HG03460 (cell line): Measurements from ENCODE around the gene PUSL1.

ENCODE experiments used
- ATAC-seq: cut with Tn5 transposase; IDR thresholded peaks from one replicate; pipeline ENCODE4 v1.9.1; 2021; ENCODE audit not compliant: unreplicated experiment

Gene PUSL1

DNA sequence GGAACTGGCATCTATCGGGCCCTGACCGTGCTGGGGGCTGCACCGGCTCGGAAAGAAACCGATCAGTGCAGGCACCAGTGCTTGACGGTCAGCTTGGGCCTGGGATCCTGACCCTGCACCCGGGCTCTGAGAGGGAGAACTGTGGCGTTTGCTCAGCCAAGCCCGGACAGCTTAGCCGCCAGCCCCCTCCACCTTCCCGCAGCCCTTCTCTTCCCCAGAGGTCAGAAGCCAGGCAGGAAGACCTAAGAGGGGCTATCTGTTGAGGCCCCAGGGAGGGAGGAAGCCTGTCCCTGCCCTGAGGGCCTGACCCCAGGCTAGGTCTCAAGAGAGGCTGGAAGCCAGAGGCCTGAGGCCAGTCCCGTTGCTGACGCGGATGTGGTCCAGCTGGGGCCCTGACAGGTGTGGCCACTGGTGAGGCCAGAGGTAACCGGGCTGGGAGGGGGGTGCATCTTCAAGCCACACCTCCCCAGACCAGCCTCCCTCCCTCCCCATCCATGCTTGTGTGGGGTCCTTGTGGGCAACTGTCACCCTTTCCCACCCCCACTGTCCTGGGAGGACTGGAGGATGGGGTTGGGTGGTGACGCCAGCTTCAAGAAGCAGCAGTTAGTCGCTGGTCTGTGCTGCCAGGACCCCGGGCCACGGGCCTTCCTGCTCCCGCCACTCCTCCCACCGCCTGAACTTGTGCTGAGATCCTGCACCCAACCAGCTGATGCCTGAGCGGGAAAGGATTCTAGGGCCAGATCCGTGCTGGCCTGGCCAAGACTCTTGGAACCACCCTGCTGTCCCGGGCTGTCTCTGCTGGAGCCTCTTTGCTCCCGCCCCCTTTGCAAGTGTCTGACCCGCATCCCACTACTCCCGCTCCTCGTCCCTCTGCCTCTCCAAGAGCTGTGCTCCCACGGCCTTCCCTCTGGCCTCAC, 43.4 kb downstream of the PUSL1 start:
- ATAC-seq, result no peak

DNA sequence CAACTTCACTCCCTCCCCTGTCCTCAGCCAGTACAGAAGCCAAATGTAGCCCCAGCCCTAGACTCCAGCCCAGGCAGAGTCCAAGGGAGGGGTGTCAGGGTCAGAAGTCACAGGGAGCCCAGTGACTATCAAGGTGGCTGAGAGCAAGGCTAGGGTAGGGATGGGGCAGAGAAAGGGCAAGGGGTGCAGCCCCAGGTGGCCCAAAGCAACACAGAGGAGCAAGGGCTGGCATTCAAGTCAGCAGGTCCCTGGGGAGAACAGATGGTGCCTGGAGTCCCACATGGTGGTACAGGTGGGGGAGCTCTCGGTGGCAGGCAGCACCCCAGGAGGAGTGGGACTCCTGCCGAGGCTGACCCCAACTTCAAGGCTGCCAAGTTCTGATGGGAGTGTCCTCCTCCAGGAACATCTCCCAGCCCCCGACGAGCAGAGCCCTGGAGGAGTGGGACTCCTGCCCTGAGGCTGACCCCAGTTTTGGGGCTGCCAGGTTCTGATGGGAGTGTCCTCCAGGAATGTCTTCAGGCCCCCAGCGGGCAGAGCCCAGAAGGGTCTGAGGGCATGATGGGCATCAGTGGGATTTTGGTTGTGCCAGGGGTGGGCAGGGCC, 44.5 kb downstream of the PUSL1 start:
- no peak for ATAC-seq

DNA sequence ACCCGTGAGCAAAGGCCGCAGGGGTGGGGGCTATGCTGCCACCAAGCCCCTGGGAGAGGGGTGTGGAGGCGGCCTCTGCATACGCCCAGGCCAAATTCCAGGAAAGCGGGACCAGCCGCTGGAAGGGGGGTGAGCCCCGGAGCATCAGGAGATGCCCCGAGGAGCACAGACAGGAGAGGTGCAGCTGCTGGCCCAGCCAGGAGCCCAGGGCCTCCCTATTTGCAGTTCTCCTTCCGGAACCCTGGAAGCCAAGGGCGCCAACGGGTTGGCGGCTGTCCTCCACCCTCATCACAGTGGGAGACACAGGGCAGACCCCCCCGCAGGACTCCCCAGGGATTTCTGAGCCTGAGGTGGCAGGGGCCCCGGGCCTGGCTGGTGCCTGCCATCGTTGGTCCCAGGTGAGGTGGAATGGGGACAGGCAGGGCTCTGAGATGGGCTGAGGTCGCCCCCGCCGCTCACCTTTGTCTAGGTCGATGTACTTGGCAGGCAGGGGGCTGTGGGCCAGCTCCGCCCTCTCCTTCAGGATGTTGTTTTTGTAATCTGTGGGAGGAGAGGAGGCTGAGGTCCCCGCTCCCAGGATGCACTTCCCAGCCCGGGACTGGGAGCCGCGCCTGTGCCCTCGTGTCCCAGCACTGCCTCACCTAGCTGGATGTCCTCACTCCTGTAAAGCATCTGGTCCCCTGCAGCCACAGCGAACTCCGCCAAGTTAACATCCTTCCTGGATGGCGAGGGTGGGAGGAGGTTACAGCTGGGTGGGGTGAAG, 45.2 kb downstream of the PUSL1 start:
- no peak for ATAC-seq

DNA sequence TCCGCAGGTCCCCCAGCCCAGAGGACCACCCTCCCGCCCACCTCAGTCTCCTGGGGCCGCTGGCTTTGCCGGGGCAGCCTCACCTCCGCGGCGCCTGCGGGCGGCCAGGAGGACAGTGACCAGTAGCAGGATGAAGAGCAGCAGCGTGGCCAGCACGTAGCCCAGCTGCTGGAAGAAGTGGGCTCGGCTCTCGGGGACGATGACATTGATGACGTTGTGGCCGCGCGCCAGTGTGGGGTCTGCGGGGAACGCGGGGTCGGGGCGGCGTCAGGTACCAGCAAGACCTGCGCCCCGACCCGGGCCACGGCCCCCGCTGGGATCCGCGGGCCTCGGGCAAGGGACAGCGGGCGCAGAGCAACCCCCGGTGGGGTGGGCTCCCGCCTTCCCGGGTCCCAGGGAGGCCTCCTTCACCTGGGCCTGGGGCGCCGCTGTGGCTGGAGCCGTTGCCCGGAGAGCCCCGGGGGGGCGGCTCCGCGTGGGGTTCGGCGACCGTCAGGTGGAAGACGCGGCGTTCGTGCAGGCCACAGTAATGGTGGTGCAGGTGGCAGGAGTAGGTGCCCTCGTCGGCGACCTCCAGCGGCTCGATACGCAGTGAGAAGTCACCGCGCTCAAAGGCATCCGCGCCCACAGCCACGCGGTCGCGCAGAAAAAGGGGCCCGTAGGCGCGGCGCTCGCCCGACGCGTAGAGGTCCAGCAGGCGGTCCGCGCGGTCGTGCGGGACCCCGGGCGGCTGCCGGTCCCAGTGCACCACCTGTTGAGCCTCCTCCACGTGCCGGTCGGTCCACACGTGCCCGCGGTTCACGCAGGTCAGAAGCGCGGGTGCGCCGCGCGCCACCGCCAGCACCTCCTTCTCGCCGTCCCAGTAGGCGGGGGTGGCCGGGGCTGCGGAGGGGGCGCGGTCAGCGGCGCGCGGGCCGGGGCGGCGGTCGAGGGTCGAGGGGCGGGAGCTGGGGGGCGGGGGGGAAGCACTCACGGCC, 46.2 kb downstream of the PUSL1 start:
- ATAC-seq, result no peak

DNA sequence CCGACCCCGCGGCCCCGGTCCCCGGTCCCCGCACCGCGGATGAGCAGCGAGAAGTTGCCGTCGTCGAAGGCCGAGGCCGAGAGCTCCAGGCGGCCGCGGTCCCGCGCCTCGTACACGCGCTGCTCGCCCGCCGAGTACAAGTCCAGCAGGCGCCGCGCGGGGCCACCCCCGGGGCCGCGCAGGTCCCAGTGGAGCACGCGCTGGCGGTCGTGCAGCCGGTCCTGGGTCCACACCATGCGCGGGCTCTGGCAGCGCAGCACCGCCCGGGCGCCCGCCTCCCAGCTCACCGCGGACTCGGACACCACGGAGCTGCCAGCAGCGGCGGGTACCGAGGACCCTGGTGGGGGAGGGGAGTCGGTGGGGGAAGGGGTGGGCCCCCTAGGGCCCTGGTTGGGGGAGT, 47.0 kb downstream of the PUSL1 start:
- ATAC-seq, result no peak

DNA sequence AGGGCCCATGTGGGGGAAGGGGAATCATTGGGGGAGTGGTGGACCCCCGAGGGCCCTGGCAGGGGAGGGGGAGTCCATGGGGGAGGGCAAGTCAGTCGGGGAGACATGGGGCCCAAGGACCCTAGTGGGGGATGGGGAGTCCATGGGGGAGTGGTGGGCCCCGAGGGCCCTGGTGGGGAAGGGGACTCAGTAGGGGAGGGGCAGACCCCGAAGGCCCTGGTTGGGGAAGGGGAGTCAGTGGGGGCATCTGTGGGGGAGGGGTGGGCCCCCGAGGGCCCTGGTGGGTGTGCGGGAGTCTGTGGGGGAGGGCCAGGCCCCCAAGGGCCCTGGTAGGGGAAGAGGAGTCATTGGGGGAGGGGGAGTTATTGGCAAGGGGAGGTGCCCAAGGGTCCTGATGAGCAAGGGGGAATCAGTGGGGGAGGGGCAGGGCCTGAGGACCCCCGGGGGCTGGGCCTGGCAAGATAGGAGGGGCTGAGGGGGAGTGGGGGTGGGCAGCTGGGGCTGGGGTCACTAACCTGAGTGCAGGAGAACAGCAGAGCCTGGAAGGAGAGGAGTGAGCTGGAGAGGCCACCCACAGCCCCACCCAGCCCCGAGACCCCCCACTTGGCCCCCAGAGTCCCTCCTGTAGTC, 47.9 kb downstream of the PUSL1 start:
- no peak for ATAC-seq

DNA sequence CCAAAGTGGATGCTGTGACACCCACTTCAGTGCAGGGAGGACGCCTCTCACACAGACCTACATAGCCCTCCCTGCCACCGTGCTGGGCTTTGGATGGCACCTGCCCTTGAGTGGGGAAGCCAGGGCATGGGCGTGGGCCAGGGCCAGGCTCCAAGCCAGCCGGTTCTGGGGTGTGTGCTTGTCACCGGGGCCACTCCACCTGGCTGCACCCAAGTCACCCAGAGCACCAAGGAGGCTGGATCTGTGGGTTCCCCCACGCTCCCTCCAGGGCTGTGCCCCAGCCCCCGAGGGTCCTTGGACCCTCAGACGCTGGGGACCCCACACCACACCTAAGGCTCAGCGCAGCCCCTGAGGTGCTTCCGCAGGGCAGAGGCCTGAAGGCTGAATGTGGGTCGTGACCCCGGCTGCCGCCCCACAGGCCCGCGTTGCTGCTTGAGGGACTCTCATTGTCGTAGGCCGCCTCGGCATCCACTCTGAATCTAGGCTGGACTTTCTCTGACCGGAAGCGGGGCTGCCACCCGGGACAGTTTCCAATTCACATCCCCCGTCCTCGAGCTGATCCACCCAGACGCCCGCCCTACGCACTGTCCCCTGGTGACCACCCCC, 48.5 kb downstream of the PUSL1 start:
- no peak for ATAC-seq

DNA sequence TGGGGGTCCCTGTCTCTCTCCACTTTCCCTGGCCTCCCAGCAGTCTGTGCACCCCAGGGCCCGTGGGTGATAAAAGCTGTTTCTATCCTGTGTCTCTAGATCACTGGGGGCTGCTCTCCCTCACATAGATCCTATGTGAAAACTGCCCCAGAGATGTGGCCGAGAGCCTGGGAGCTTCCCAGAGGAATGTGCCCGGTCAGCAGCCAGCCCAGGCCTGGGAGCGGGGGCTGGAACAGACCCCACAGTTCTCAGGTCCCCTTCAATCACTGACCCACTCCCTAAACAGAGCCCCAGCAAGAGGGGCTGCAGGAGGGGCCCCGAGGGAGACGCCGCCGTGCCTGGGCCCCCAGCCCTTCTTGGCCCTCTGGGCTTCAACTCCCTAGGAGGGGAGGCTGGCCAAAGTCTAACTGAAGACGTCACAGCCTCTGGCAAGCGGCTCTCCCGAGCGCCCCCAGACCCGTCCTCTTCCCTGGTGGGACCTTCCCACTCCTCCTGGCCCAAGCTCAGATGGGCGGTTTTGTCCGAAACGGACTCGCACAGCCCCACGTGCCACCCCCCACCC, 49.6 kb downstream of the PUSL1 start:
- ATAC-seq, result no peak

DNA sequence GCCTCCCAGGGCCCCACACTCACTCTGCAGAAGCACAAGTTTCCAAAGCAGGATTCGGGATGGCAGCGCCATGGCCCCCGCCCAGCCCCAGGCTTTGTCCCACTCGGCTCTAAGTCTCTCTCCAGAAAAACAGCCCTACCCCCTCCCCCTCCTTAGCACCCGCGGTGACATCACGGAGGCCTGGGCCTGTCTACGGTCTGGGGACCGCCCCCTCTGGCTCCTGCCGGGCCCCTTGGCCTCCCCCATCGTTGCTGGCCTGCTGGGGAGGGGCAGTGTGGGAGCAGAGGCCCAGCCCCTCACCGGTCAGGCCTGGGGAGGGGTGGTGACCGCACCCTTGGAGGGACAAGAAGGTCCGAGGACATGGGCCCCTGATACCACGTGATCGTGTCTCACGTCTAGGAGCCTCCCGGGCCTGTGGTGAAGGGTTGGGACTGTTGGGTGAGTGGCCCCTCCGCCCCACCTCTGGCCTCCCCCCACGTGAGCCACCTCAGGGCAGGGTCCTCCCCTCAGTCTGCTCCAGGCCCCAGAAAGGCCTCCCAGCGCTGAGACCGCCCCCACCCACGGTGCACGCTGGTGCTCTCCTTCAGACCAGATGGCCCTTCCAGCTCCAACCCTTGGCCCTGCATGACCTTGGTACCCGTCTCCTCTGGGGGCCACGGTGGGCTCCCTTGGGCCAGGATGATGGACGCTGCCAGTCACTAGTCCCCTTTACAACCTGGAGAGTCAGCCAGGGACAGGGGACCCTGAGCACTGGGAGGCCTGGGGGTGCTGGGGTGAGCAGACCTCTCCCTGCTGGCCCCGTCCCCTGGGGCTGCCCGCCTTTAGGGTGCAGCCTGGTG, 50.3 kb downstream of the PUSL1 start, which contains the start of gene MXRA8:
TSS of gene MXRA8 (minus strand) at position 123 of the 839 bp plus-strand sequence. CDS start at position 72, 51 bp downstream.
- no peak for ATAC-seq

DNA sequence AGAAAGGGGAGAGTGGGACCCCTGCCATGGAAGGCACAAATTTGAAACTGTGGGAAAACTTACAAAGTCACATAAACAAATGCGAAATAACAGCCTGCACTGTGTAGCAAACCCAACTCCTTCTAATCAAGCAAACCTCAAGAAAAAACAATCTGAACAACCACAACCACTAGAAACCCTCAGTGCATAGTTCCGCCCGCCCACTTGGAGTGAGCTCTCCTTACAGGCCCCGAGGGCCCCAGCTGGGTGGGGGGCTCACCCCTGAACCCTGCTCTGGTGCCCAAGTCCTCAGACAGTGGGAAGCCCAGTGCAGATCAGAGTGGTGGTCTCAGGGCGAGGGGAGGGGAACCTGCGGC, 50.9 kb downstream of the PUSL1 start:
- ATAC-seq, result no peak

DNA sequence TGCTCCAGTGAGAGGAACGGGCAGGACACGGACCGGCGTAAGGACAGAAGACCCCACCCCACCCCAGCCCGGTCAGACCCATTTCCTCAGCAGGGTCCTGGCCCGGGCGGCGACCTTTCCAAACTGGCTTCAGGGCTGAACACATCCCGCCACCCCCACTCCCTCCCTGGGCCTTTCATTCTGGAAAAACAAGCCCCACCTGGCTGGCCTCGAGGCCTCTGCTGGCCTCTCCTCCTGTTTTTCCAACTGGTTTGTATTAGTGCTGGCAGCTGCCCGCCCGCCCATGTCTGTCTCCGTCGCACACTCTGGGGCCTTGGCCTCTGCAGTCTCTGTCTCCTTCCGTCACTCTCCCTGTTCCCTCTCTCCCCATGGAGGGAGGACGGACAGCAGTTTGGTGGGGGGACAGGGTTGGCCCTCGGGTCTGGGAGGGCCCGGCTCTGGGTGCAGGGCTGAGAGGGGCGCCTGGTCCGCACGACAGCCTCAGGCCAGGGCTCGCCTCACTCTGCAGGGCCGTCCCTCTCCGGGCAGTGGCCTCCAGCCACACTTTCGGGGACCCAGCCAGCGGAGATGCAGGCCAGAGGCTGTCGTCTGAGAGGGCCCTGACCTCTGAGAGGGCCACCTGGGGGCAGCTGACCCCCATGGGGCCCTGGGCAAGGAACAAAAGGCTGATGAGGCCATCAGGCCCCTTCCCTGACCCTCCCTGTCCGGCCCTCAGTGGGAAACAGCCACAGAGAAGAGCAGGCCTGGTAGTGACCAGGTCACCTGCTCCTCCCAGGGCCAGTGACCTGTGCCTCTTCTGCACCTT, 51.5 kb downstream of the PUSL1 start:
- ATAC-seq, result no peak

DNA sequence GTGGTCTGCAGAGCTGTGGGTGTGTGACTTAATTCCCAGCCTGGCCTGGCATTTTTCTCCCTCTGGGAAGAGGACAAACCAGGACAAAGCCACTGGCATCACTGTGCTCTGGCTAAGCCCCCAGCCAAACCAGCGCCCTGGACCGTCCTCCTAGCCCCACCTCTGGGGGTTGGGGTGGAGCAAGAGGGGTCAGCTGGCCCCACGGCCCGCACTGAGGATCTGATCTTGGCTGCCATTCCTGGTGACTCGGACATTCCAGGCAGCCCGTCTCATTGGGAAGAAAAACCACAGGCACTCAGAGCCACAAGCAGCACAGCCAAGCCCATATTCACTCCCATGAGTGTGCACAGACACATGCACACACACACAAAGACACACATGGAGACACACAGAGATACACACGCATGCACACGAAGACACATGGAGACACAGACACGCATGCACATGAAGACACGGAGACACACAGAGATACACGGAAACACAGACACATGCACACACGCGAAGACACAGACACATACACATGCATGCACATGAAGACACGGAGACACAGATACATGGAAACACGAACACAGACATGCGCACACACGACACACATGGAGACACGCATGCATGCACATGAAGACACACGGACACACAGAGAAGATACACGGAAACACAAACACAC, 52.2 kb downstream of the PUSL1 start:
- ATAC-seq, result no peak
